ENCODE results near the gene TCF7L2.

- no peak for TF ChIP-seq CTCF (conservative IDR thresholded peaks at IDR 0.05; ENCODE audit: low read length)
- no peak for TF ChIP-seq EZH2phosphoT487 (IDR thresholded peaks at IDR 0.05; ENCODE audit: borderline replicate concordance, low read depth, low read length)
These were observed 153.2 kb downstream of the TCF7L2 start for GRCh38 chr10:113103131-113103840.
